ENCODE results near the gene RCE1. TPM values are rescaled to one million over a fixed set of nuclear protein-coding genes. Genes with fewer than 3 reads are reported as not detected.

Gene RCE1
- polyA plus RNA-seq, 5 donors, result 15.7 to 27.5 (median 21.4) TPM

- no peak for DNase-seq
These were observed 41.2 kb downstream of the RCE1 start for GRCh38 chr11:66884443-66884842.

GRCh38 chr11:66885469-66885868, 42.2 kb downstream of the RCE1 start:
- no peak for DNase-seq

GRCh38 chr11:66885950-66886440, 42.8 kb downstream of the RCE1 start:
- DNase-seq, result no peak

- no peak for DNase-seq
These were observed 43.5 kb downstream of the RCE1 start for GRCh38 chr11:66886671-66887221.

- peak; percentile 75 to 76 for DNase-seq
These were observed 44.3 kb downstream of the RCE1 start for GRCh38 chr11:66887526-66887925.

GRCh38 chr11:66888282-66888681, 45.0 kb downstream of the RCE1 start:
- no peak for DNase-seq

GRCh38 chr11:66889960-66890359, 46.7 kb downstream of the RCE1 start:
- no peak for DNase-seq

- no peak for DNase-seq
These were observed 48.8 kb downstream of the RCE1 start for GRCh38 chr11:66891851-66892660.

GRCh38 chr11:66892911-66893310, 49.7 kb downstream of the RCE1 start:
- no peak for DNase-seq

- no peak for DNase-seq
These were observed 50.9 kb downstream of the RCE1 start for GRCh38 chr11:66894141-66894540.

Other genes starting within 250 kb of the RCE1 start
- gene RBM14, start 226.8 kb upstream of the RCE1 start, polyA plus RNA-seq (ENCODE audit: insufficient read depth in 1 of 5, insufficient read length in 5 of 5, low replicate concordance in 1 of 5), result 10 to 100 TPM; 69.2 to 90.3 (median 81.2) TPM
- gene RBM4, start 204.7 kb upstream of the RCE1 start, polyA plus RNA-seq (ENCODE audit: insufficient read depth in 1 of 5, insufficient read length in 5 of 5, low replicate concordance in 1 of 5), result 100 to 1,000 TPM; 222 to 239 (median 232) TPM
- 10 to 100 TPM; 68.7 to 81.9 (median 76.5) TPM for gene RBM4B, start 165.6 kb upstream of the RCE1 start, polyA plus RNA-seq (ENCODE audit: insufficient read depth in 1 of 5, insufficient read length in 5 of 5, low replicate concordance in 1 of 5)
- 10 to 100 TPM in 2 of 5 donors, 1 to 10 TPM in 3; 6.1 to 11.5 (median 8.2) TPM for gene SPTBN2, start 114.2 kb upstream of the RCE1 start, polyA plus RNA-seq (ENCODE audit: insufficient read depth in 1 of 5, insufficient read length in 5 of 5, low replicate concordance in 1 of 5)
- 10 to 100 TPM in 2 of 5 donors, 1 to 10 TPM in 3; 6.4 to 19.8 (median 8.8) TPM for gene LRFN4, start 13.6 kb downstream of the RCE1 start, polyA plus RNA-seq (ENCODE audit: insufficient read depth in 1 of 5, insufficient read length in 5 of 5, low replicate concordance in 1 of 5)
- gene PC, start 114.9 kb downstream of the RCE1 start, polyA plus RNA-seq (ENCODE audit: insufficient read depth in 1 of 5, insufficient read length in 5 of 5, low replicate concordance in 1 of 5), result 10 to 100 TPM in 1 of 5 donors, 1 to 10 TPM in 4; 6.4 to 14.1 (median 8.0) TPM
- not detected for gene C11orf86, start 131.9 kb downstream of the RCE1 start, polyA plus RNA-seq (ENCODE audit: insufficient read depth in 1 of 5, insufficient read length in 5 of 5, low replicate concordance in 1 of 5)
- under 1 TPM; 0.04 to 0.31 (median 0.10) TPM for gene SYT12, start 179.7 kb downstream of the RCE1 start, polyA plus RNA-seq (ENCODE audit: insufficient read depth in 1 of 5, insufficient read length in 5 of 5, low replicate concordance in 1 of 5)
- gene RHOD, start 213.4 kb downstream of the RCE1 start, polyA plus RNA-seq (ENCODE audit: insufficient read depth in 1 of 5, insufficient read length in 5 of 5, low replicate concordance in 1 of 5), result 10 to 100 TPM in 2 of 5 donors, 1 to 10 TPM in 3; 8.5 to 19.3 (median 9.2) TPM

Measured in right lung (tissue), 5 donors.